Neural cell (in vitro differentiated cells): ENCODE data around the gene AUNIP. TPM values are rescaled to one million over a fixed set of nuclear protein-coding genes. Genes with fewer than 3 reads are reported as not detected.

Source experiments
- H2AFZ ChIP-seq: fragments of 200-600, 300-800 bp; sonication (generic), shearing (Covaris generic); 2 replicates; pipeline ENCODE4 v1.6.0; 2014; ENCODE audit warnings: low read depth, mild to moderate bottlenecking, antibody characterized with exemption, low read length, moderate library complexity
- H3F3A ChIP-seq: fragments of 200-600 bp; shearing (Covaris generic); 2 replicates; pipeline ENCODE4 v1.6.1; 2016; ENCODE audit warnings: mild to moderate bottlenecking, moderate library complexity, mixed read lengths, antibody characterized with exemption, low read length; ENCODE audit not compliant: insufficient read depth, poor library complexity, severe bottlenecking
- H3K27ac ChIP-seq: fragments of 200-600, 300-800 bp; sonication (generic), shearing (Covaris generic); 2 replicates; pipeline ENCODE4 v1.5.1; 2014; ENCODE audit warnings: mild to moderate bottlenecking, low read length, moderate library complexity
- H3K27me3 ChIP-seq: fragments of 300-800, 200-600 bp; sonication (generic), shearing (Covaris generic); 2 replicates; pipeline ENCODE4 v1.6.0; 2014; ENCODE audit warnings: mild to moderate bottlenecking, low read depth, low read length, moderate library complexity; ENCODE audit not compliant: insufficient read depth
- H3K36me3 ChIP-seq: fragments of 300-800, 200-600 bp; sonication (generic), shearing (Covaris generic); 2 replicates; pipeline ENCODE4 v1.5.1; 2014; ENCODE audit warnings: mild to moderate bottlenecking, antibody characterized with exemption, low read length, moderate library complexity; ENCODE audit not compliant: insufficient read depth
- H3K4me2 ChIP-seq: fragments of 300-800, 200-600 bp; sonication (generic), shearing (Covaris generic); 2 replicates; pipeline ENCODE4 v1.6.0; 2014; ENCODE audit warnings: mild to moderate bottlenecking, low read length
- H3K4me3 ChIP-seq: fragments of 300-800, 200-600 bp; sonication (generic), shearing (Covaris generic); 2 replicates; pipeline ENCODE4 v1.5.1; 2014; ENCODE audit warnings: mild to moderate bottlenecking, low read length, moderate library complexity
- H3K79me2 ChIP-seq: fragments of 200-600 bp; shearing (Covaris generic); replicated peaks from 2 replicates; pipeline ENCODE4 v1.6.0; 2014; ENCODE audit warnings: mild to moderate bottlenecking, low read length, moderate library complexity; ENCODE audit not compliant: insufficient read depth
- H3K9ac ChIP-seq: fragments of 300-800, 200-600 bp; sonication (generic), shearing (Covaris generic); 2 replicates; pipeline ENCODE4 v1.6.1; 2016; ENCODE audit warnings: mild to moderate bottlenecking, low read length, mixed read lengths
- H3K9me2 ChIP-seq: fragments of 200-600 bp; shearing (Covaris generic); 2 replicates; pipeline ENCODE4 v1.6.1; 2016; ENCODE audit warnings: mild to moderate bottlenecking, low read length, mixed read lengths; ENCODE audit not compliant: insufficient read depth
- H3K9me3 ChIP-seq: fragments of 200-600, 300-800 bp; sonication (generic), shearing (Covaris generic); 2 replicates; pipeline ENCODE4 v1.6.1; 2016; ENCODE audit warnings: mild to moderate bottlenecking, mixed run types, low read length, moderate library complexity, mixed read lengths
- H4K20me1 ChIP-seq: fragments of 200-600 bp; shearing (Covaris generic); 2 replicates; pipeline ENCODE4 v1.6.1; 2016; ENCODE audit warnings: mild to moderate bottlenecking, mixed run types; ENCODE audit not compliant: insufficient read depth
- CTCF ChIP-seq: fragments of 450-650 bp; IDR thresholded peaks from 2 replicates; pipeline ENCODE4 v1.5.1; 2014; ENCODE audit warnings: antibody characterized with exemption, mild to moderate bottlenecking, moderate library complexity; ENCODE audit not compliant: poor library complexity, severe bottlenecking
- EP300 ChIP-seq: fragments of 450-650 bp; conservative IDR thresholded peaks from 2 replicates; pipeline ENCODE4 v1.6.1; 2014; ENCODE audit warnings: antibody characterized with exemption, mild to moderate bottlenecking, moderate library complexity; ENCODE audit not compliant: poor library complexity, severe bottlenecking
- EZH2 ChIP-seq: fragments of 200-600, 300-800 bp; shearing (Covaris generic), sonication (generic); IDR thresholded peaks from 2 replicates; pipeline ENCODE4 v1.6.1; 2014; ENCODE audit warnings: antibody characterized with exemption, low read length, borderline replicate concordance, mild to moderate bottlenecking; ENCODE audit not compliant: insufficient read depth, poor library complexity, severe bottlenecking
- MXI1 ChIP-seq: fragments of 450-650 bp; conservative IDR thresholded peaks from 2 replicates; pipeline ENCODE4 v1.6.1; 2014; ENCODE audit warnings: antibody characterized with exemption, mild to moderate bottlenecking; ENCODE audit not compliant: poor library complexity, severe bottlenecking
- POLR2AphosphoS5 ChIP-seq: IDR thresholded peaks from 2 replicates; pipeline ENCODE4 v1.6.1; 2012
- RAD21 ChIP-seq: fragments of 450-650 bp; conservative IDR thresholded peaks from 2 replicates; pipeline ENCODE4 v1.6.1; 2014; ENCODE audit warnings: antibody characterized with exemption, mild to moderate bottlenecking, moderate library complexity
- REST ChIP-seq: IDR thresholded peaks from 2 replicates; pipeline ENCODE4 v1.6.1; 2012; ENCODE audit warnings: borderline replicate concordance
- SMC3 ChIP-seq: fragments of 450-650 bp; conservative IDR thresholded peaks from 2 replicates; pipeline ENCODE4 v1.6.1; 2014; ENCODE audit warnings: antibody characterized with exemption, mild to moderate bottlenecking, moderate library complexity; ENCODE audit not compliant: poor library complexity
- TAF1 ChIP-seq: IDR thresholded peaks from 2 replicates; pipeline ENCODE4 v1.6.1; 2012; ENCODE audit warnings: low read depth
- polyA plus RNA-seq: library from polyadenylated mRNA; depleted of rRNA; stranded (reverse); fragments of >200 nt; gene quantifications from 2 replicates; pipeline ENCODE4 v1.2.3, GENCODE V29; 2014

The AUNIP gene
- polyA plus RNA-seq, 1 donor from 2014 or later: 0.48 TPM

GRCh38 chr1:25809283-25809926, 49.9 kb downstream of the AUNIP start:
- H3K9me2 ChIP-seq: no peaks in the 10 kb centered on the region
- no peak for TF ChIP-seq SMC3
- no peak for TF ChIP-seq EP300
- TF ChIP-seq POLR2AphosphoS5: no peak
- no peak for TF ChIP-seq MXI1
- no peak for TF ChIP-seq CTCF
- TF ChIP-seq REST: no peak
- no peak for TF ChIP-seq RAD21
- no peak for TF ChIP-seq EZH2
- no peak for TF ChIP-seq TAF1
- no peak overlapping the region for H3K4me2 ChIP-seq
- no peaks in the 10 kb centered on the region for H3K27me3 ChIP-seq
- H3K9ac ChIP-seq: no peak overlapping the region
- no peaks in the 10 kb centered on the region for H3K36me3 ChIP-seq
- H2AFZ ChIP-seq: no peak overlapping the region
- no peak overlapping the region for H3K4me3 ChIP-seq
- no peaks in the 10 kb centered on the region for H4K20me1 ChIP-seq
- no peaks in the 10 kb centered on the region for H3K9me3 ChIP-seq
- H3K79me2 ChIP-seq: no peaks in the 10 kb centered on the region
- H3F3A ChIP-seq: no peaks in the 10 kb centered on the region
- no peak overlapping the region for H3K27ac ChIP-seq

GRCh38 chr1:25808481-25809244, 50.6 kb downstream of the AUNIP start:
- H3K4me2 ChIP-seq: no peak overlapping the region
- no peaks in the 10 kb centered on the region for H3K9me3 ChIP-seq
- H3K9me2 ChIP-seq: no peaks in the 10 kb centered on the region
- TF ChIP-seq REST: no peak
- no peak for TF ChIP-seq MXI1
- no peak for TF ChIP-seq EZH2
- no peak for TF ChIP-seq SMC3
- no peak for TF ChIP-seq RAD21
- no peak for TF ChIP-seq EP300
- no peak for TF ChIP-seq TAF1
- TF ChIP-seq CTCF: no peak
- no peak for TF ChIP-seq POLR2AphosphoS5
- no peak overlapping the region for H3K9ac ChIP-seq
- no peaks in the 10 kb centered on the region for H3F3A ChIP-seq
- no peaks in the 10 kb centered on the region for H3K27me3 ChIP-seq
- no peaks in the 10 kb centered on the region for H3K79me2 ChIP-seq
- H3K4me3 ChIP-seq: no peak overlapping the region
- no peaks in the 10 kb centered on the region for H4K20me1 ChIP-seq
- no peak overlapping the region for H3K27ac ChIP-seq
- H2AFZ ChIP-seq: no peak overlapping the region
- no peaks in the 10 kb centered on the region for H3K36me3 ChIP-seq
